Measurements from ENCODE around the gene RNF38. TPM values are rescaled to one million over a fixed set of nuclear protein-coding genes. Genes with fewer than 3 reads are reported as not detected.
"Not testable (repeated sequence)": the region's sequence is repeated elsewhere in the genome, so short reads cannot be mapped to it uniquely, and the experiment has no call there.

Gene RNF38
- 8.9 and 10.9 TPM in 2 replicates for total RNA-seq (2014; rRNA removed; shearing (Covaris generic))

DNA sequence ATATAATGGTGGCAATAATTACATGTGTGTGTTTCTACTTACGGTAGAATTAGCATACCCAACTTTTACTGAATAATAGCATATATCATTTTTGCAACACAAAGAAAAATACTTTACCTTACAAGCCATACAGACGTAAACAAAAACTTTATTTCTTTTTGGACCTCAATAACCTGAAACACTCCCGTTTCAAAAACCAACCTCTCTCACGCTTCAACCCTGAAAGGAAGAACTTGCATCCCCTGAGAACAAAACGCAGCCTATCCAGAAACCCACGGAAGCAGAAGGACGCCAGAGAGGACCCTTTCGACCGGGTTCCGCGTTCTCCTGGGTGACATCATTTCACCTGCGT lies at the start of gene RNF38:
Gene RNF38, minus strand, starts transcription at position 290 of the 352 bp plus-strand sequence. Its CDS starts 161 bp downstream, at position 129.
- DNase-seq (ENCODE audit: low spot score) = no peak

DNA sequence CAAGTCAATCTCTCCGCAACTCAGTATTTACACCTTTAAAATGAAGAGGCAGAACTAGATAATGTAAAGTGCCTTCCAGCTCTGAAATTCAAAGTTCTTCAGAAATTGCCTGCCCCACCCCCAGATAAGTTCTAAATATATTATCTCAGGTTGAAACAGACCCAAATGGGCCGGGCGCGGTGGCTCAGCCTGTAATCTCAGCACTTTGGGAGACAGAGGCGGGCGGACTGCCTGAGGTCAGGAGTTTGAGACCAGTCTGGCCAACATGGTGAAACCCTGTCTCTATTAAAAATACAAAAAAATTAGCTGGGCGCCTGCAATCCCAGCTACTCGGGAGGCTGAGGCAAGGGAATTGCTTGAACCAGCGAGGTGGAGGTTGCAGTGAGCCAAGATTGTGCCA lies 48.5 kb upstream of the RNF38 start:
- DNase-seq (ENCODE audit: low spot score) = not testable (repeated sequence)

DNA sequence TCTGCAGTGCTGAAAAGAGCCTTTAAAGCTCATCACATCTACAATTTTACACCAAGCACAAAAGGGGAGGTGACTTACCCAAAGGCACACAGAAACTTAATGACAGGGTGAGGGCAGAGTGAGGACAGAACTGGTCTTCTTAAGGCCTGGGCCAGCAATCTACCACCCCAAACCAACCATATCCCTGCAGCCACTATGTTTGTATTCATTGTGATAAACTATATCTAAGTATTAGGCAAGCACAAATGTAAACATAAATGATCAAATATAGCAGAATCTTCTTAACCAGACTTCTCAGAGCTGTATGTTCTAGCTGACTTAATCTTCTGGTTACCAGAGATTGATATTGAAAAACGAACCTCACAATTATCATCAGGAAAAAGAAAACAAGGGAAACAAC lies 47.9 kb upstream of the RNF38 start:
- DNase-seq (ENCODE audit: low spot score) = no peak

DNA sequence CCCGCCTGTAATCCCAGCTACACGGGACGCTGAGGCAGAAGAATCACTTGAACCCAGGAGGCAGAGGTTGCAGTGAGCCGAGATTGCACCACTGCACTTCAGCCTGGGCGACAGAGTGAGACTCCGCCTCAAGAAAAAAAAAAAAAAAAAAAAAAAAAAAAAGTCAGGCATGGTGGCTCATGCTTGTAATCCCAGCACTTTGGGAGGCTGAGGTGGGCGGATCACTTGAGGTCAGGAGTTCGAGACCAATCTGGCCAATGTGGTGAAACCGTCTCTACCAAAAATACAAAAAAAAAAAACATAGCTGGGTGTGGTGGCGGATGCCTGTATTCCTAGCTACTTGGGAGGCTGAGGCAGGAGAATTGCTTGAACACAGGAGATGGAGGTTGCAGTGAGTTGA lies 46.6 kb upstream of the RNF38 start:
- DNase-seq (ENCODE audit: low spot score) = not testable (repeated sequence)

DNA sequence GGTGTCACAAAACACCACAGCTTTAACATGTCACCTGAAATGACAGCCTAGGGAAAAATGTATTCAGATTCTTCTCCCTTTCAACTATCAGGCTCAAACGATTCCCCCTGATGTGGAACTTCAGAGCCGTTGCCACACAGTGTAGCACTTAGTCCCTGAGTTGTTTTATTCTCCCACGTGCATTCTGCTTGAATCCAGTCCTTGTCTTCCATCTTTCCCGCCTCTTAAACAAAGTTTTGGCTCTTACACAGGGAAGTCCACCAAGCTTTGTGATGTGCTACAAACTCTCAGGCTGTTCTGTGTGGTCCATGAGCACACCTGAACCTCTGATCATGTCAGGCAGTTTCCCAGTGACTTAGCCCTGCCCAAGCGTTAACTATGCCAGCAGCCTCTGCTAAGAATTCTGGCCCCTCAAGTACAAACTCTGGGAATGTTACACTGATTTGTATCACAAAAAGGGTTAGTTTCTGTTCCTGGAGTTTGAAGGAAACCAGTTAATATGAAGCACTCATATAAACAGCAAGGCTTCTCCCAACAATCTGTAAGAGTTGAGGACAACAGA lies 45.8 kb upstream of the RNF38 start:
- no peak for DNase-seq (ENCODE audit: low spot score)

DNA sequence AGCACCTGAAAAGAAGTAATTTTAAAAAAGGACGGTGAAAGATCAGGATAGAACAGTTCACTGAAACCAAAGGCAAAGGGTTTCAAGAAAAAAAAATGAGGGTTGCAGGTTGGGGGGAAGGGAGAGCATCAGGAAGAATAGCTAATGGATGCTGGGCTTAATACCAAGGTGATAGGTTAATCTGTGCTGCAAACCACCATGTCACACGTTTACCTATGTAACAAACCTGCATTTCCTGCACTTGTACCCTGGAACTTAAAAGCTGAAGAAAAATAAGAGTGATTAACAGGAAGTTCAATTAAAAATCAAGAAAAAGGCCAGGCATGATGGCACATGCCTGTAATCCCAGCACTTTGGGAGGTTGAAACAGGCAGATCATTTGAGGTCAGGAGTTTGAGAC lies 44.1 kb upstream of the RNF38 start:
- no peak for DNase-seq (ENCODE audit: low spot score)

DNA sequence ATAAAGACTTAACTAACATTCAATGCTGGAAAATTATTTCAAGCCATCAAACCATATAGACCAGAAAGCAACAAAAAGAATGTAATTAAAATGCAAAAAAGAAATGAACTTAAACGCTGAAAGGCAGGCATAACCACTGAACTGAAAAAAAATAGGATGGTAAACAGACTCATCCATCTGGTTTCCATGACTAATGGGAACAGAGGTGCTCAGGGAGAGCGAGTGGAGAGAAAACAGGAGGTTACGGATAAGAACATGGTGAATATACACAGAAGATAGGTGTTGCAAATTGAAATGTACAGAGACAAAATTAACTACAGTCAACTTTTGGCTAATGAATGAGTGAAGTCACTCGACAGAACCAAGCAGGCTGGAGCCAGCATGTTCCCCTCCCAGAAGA lies 43.5 kb upstream of the RNF38 start:
- no peak for DNase-seq (ENCODE audit: low spot score)

DNA sequence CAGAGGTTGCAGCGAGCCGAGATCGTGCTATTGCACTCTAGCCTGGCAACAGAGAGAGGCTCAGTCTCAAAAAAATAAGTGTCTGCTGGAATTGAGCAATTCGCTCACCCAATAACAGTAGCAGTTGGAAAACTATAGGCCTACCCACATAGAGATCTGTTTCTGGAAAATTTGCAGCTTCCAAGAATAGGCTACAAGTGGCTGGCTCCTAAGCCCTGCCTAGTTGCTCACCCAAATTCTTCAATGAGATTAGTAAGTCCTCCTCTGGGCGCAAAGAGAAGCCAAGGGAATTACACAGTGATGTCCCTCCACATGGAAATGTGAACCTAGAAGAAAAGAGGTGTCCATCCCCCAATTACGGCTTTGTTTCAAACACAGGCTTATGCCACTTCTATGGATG lies 42.6 kb upstream of the RNF38 start:
- no peak for DNase-seq (ENCODE audit: low spot score)

DNA sequence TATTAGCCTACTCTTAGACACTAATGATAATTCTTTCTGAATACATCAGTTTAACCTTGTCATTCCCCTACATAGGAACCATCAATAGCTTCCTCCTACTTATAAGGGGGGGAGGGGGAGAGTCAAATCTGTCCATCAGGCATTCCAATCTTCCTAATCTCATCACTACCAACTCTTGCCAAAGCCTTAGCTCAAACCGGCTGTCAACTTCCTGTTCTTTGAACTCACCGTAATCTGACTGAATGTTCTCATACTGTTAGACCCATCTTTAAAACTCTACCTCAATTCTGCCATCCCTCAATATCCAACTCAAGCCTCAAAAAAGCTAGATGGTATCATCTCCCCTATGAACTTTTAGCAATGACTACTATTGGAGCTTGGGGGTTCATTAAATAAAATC lies 41.9 kb upstream of the RNF38 start:
- DNase-seq (ENCODE audit: low spot score) = no peak

DNA sequence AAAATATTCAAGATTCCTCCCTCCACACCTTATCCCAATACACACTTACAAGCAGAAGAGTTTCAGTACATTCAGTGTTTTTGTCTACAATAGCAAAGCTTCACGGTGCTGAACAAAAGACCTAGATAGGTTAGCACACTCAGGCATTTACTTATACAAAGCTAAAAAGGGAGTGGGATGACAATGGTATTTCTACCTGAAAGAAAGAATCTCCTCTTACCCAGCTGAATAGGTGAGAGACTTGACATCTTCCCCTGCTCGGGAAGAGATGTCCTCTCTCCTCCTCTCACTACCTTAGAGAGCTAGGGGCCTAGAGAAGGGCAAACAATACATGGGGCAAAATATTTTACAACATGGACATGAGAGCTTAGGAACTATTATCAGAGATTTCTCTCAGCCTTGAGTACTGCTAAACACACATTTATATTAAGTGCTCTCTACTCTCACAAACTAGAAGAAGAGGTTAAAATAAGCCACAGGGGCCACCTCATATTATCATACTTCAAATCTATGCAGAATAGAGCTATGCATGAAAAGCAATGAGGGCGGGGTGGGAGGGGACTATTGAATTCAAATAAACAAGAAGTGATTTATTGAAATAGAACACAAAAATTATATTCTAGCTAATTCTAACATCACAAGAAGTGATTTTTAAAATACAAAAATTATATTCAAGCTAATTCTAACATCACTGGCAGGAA lies 38.6 kb upstream of the RNF38 start:
- no peak for DNase-seq (ENCODE audit: low spot score)

DNA sequence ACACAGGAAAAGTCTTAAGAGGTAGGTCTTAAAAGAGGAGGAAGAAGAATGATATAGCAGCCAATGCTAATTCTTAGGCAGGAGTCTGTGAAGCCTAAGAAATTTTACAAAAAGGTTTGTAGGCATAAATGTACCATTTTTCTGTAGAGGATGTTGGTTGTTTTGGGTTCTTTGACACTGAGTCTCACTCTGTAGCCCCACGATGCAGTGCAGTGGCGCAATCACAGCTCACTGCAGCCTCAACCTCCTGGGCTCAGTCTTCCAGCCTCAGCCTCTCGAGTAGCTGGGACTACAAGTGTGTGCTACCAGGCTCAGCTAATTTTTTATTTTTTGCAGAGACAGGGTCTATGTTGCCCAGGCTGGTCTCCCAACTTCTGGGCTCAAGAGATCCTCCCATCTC lies 37.7 kb upstream of the RNF38 start:
- DNase-seq (ENCODE audit: low spot score) = no peak

DNA sequence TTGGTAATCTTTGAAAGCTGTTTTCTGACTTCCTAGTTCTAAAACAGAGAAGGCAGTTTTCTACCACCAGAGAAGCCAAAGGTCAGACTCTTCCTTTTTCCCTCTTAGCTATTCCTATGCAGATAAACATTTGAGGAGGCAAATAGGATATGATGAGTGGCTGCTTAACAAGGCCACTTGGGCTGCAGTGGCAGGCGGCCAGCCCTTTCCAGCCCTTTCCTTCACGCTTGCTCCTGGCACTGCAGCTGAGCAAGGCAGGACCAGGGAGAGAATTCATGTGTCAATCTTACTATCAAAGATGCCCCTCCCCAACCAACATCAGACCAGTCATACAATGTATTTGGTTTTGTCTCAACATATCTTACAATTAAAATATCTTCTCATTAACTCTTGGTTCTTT lies 36.8 kb upstream of the RNF38 start:
- DNase-seq (ENCODE audit: low spot score) = no peak

DNA sequence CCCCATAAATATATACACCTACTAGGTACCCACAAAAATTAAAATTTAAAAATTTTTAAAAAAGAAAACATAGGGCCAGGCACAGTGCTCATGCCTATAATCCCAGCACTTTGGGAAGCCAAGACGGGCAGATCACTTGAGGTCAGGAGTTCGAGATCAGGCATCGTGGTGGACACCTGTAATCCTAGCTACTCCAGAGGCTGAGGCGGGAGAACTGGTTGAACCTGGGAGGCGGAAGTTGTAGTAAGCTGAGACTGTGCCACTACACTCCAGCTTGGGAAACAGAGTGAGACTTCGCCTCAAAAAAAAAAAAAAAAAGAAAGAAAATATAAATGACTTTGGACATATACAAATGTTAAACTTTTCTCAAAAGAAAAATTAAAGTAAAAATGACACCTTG lies 33.3 kb upstream of the RNF38 start:
- no peak for DNase-seq (ENCODE audit: low spot score)

DNA sequence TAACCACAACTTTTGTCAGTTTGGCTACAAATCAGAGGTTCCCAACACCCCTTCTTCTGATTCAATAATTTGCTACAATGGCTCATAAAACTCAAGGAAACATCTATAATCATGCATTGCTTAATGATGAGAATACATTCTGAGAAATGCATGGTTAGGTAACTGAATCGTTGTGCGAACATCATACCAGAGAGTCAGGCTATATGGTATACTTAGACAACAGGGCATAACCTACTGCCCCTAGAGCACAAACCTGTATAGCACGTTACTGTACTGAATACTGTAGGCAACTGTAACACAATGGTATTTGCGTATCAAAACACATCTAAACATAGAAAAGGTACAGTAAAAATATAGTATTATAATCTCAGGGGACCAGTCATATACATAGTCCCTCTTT lies 31.0 kb upstream of the RNF38 start:
- no peak for DNase-seq (ENCODE audit: low spot score)

DNA sequence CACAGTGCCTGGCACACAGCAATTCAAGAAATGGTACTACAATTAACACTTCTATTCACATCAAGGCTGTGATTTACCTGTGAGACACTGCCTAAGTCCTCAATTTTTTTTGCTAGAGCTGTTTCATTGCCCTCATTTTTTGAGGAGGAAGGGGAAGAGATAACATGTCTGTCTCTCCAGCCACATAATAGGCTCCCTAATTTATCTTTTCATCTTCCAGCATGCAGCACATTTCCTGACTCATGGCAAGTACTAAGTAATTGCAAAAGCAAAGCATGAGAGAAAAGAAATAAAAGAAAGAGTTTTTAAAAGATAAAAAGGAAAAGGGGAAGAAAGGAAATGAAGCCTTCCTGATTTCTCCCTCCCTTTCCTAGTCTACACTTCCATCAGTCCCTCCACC lies 26.9 kb upstream of the RNF38 start:
- peak; percentile 1 for DNase-seq (ENCODE audit: low spot score)

DNA sequence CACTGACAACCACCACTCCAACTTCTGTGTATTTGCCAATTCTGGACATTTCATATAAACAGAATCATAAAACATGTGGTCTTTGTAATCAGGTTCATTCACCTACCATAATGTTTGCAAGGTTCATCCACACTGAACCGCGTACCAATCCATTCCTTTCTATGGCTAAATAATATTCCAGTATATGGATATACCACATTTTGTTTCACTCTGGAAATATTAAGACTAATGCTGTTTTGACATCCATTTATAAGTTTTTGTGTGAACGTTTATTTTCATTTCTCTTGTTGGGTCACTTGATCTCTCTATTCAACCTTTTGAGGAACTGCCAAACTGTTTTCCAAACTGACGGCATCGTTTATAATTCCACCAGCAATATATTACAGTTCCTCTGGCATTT lies 26.3 kb upstream of the RNF38 start:
- no peak for DNase-seq (ENCODE audit: low spot score)

DNA sequence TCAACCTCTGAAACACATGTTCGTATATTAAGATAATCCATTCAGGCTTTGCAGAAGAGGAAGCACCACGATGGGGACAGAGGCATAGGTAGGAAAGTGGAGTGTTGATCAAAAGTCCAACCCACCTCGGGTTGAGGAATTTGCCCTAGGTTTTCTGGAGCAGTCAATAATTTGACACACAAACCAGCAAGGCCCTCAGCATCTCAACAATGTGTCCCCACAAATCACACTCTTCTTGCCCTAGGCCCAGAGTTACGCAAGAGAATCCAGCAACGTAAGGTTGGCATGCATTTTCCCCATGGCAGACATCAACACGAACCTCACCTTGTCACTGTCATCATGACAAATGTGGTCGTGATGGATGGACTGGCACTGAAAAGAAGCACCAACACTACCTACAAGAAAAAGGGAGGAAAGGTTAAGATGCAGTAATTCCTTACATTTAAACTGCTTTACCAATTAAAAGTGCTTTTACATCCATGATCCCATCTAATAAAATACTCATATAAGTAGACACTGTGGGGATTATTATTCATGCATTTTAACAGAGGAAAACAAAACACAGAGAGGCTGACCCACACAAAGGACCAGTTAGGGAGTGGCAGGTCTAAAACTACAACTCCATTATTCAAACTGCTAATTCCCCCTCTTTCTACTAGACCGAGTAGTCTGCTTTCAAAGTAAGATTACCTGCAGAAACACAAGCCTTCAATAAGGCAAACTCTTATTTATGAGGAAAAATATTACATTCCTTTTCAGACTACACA lies 24.4 kb upstream of the RNF38 start:
- no peak for DNase-seq (ENCODE audit: low spot score)

DNA sequence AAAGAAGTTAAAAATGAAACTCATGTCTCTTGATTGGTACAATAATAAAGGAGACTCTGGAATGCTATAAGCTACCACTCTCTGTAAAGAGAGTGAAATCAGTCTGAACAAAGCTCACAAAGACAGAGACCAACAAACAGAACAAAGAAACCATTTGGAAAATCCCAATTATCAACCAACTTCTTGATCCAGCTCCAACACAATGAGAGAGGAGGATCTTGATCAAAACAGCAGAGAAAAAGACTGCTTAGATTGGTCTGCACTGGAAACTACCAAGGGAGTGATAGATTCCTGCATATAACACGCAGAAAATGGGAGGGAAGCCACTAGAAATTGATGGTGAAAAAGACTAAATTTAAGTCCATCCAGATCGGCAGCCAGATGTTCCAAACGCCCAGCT lies 23.1 kb upstream of the RNF38 start:
- no peak for DNase-seq (ENCODE audit: low spot score)

DNA sequence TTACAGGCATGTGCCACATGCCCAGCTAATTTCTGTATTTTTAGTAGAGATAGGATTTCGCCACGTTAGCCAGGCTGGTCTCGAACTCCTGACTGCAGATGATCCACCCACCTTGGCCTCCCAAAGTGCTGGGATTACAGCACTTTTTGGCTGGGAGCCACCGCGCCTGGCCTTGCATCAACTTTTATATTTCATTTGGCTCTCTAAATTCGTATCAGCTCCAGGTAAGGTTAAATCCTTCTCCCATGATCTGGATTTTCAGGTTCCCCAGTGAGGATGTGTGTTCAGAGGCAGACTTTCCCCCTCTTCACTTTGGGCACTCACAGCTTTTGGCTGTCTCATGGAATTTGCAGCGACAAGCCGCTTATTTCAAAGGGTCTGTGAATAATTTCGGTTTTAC lies 16.8 kb upstream of the RNF38 start:
- DNase-seq (ENCODE audit: low spot score) = no peak

DNA sequence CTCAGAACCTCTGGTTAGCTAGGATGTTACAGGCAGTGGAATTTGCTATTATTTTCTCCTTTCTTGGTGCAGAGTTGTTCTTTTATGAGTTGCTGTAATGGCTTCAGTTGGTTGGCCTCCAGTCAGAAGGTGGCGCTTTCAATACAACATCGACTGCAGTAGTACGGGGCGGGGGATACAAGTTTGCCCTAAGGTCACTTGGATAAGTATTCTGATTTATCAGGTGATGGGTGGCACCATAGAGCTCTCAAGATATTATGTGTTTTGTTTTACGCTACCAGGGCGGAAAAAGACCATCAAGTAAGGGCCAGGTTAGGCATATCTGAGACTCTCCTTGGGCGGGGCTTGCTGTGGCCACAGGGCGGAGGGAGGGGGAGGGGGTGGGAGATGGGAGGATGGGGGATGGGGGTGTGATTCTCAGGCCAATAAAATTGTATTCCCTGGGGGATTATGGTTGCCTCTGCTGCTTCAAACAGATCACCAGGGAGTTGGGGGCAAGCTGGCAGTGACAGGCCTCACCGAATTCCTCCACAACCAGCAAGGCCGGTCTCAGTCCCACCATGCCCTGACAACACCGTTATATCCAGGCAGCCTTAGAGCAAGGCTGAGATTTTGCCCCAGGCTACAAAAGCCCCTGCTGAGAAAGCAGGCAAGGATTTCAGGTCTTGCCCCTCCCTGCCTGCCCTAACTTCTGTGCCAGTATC lies 15.9 kb upstream of the RNF38 start:
- no peak for DNase-seq (ENCODE audit: low spot score)

DNA sequence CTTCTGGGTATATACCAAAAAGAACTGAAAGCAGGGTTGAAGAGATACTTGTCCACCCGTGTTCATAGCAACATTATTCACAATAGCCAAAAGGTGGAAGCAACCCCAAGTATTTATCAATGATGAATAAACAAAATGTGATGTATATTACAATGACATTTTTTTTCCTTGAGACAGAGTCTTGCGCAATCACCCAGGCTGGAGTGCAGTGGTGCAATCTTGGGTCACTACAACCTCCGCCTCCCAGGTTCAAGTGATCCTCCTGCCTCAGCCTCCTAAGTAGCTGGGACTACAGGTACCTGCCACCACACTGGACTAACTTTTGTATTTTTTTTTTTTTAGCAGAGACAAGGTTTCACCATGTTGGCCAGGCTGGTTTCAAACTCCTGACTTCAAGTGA lies 11.3 kb upstream of the RNF38 start:
- not testable (repeated sequence) for DNase-seq (ENCODE audit: low spot score)

DNA sequence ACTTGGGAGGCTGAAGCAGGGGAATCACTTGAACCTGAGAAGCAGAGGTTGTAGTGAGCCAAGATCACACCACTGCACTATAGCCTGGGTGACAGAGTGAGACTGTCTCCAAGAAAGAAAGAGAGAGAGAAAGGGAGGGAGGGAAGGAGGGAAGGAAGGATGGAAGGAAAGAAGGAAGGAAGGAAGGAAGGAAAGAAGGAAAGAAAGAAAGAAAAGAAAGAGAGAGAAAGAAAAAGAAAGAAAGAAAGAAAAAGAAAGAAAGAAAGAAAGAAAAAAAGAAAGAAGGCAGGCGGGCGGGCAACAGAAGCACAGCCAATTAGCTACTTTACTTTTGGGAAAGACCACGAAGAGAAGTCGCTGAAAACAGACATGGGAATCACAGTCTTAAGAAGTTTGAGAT lies 9.0 kb upstream of the RNF38 start:
- not testable (repeated sequence) for DNase-seq (ENCODE audit: low spot score)
